Dermis blood vessel endothelial cell (primary cell): ENCODE results near the gene NUDT4. TPM values are rescaled to one million over a fixed set of nuclear protein-coding genes. Genes with fewer than 3 reads are reported as not detected.
A peak's percentile ranks its signal among the peaks of the same experiment; 100 is the strongest.
"Not testable (repeated sequence)": the region's sequence is repeated elsewhere in the genome, so short reads cannot be mapped to it uniquely, and the experiment has no call there.

ENCODE experiments used
- DNase-seq: peaks from one replicate; pipeline ENCODE4 v3.0.0; 2010
- total RNA-seq: library from RNA; depleted of rRNA; stranded (reverse); fragments of >200 nt; gene quantifications from 2 replicates; pipeline ENCODE4 v1.2.3, GENCODE V29; 2014

The NUDT4 gene
- total RNA-seq, 1 donor from 2014 or later = 154 TPM

- DNase-seq = no peak
These were observed 24.9 kb downstream of the NUDT4 start for GRCh38 chr12:93402333-93403311.

GRCh38 chr12:93403988-93404803 lies 26.5 kb downstream of the NUDT4 start:
- DNase-seq = no peak

GRCh38 chr12:93404961-93405849 lies 27.5 kb downstream of the NUDT4 start:
- no peak for DNase-seq

GRCh38 chr12:93407054-93407962 lies 29.6 kb downstream of the NUDT4 start:
- no peak for DNase-seq

GRCh38 chr12:93407963-93408283 lies 30.2 kb downstream of the NUDT4 start:
- no peak for DNase-seq

GRCh38 chr12:93408813-93409212 lies 31.1 kb downstream of the NUDT4 start:
- no peak for DNase-seq

- DNase-seq = not testable (repeated sequence)
These were observed 31.8 kb downstream of the NUDT4 start for GRCh38 chr12:93409343-93410187.

GRCh38 chr12:93411060-93411459 lies 33.3 kb downstream of the NUDT4 start:
- not testable (repeated sequence) for DNase-seq

GRCh38 chr12:93412396-93412795 lies 34.7 kb downstream of the NUDT4 start:
- DNase-seq = not testable (repeated sequence)

- no peak for DNase-seq
These were observed 35.3 kb downstream of the NUDT4 start for GRCh38 chr12:93413064-93413463.

- DNase-seq = no peak
These were observed 38.2 kb downstream of the NUDT4 start for GRCh38 chr12:93415723-93416464.

- DNase-seq = no peak
These were observed 40.3 kb downstream of the NUDT4 start for GRCh38 chr12:93417967-93418480.

- peak; percentile 79 for DNase-seq
These were observed 41.8 kb downstream of the NUDT4 start for GRCh38 chr12:93419388-93420034.

- DNase-seq = no peak
These were observed 44.3 kb downstream of the NUDT4 start for GRCh38 chr12:93422050-93422449.

GRCh38 chr12:93425736-93426411 lies 48.1 kb downstream of the NUDT4 start:
- DNase-seq = no peak

GRCh38 chr12:93426412-93426805 lies 48.7 kb downstream of the NUDT4 start:
- no peak for DNase-seq

- no peak for DNase-seq
These were observed 50.2 kb downstream of the NUDT4 start for GRCh38 chr12:93427779-93428564.
